ENCODE data around the gene IFNAR2. TPM values are rescaled to one million over a fixed set of nuclear protein-coding genes. Genes with fewer than 3 reads are reported as not detected.
"Not testable (repeated sequence)": the region's sequence is repeated elsewhere in the genome, so short reads cannot be mapped to it uniquely, and the experiment has no call there.

The IFNAR2 gene
- total and polyA plus RNA-seq, 8 donors = 4.0 to 26.8 (median 8.0) TPM

DNA sequence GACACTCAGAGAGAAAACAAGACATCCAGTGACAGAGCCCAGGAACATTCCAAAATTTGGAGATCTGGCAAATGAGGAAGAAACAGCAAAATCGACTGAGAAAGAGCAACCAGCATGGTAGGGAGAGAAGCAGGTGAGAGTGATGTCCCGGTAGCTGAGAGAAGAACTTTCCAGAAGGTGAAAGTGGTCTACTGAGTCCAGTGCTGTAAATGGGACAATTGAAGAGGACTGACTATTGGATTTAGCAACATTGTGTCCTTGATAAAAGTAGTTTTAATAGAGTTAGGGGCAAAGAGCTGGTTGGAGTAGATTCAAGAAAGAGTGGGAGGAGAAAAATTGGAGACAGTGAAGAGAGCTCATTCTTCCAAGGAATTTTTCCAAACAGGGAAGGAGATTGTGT is 21.4 kb downstream of the IFNAR2 start:
- Histone ChIP-seq H3K27ac (no peak overlapping the region), H3K4me3 (no peak overlapping the region), H3K4me1 (no peaks in the 10 kb centered on the region), H3K9me3 (no peaks in the 10 kb centered on the region), H3K27me3 (no peaks in the 10 kb centered on the region), H3K36me3 (peaks cover 0 to 20% (median 8%) of the 10 kb centered on the region in 3 donors)
- FAIRE-seq (no peak), ATAC-seq (no peak), DNase-seq (no peak)
- TF ChIP-seq, protein P1, sequence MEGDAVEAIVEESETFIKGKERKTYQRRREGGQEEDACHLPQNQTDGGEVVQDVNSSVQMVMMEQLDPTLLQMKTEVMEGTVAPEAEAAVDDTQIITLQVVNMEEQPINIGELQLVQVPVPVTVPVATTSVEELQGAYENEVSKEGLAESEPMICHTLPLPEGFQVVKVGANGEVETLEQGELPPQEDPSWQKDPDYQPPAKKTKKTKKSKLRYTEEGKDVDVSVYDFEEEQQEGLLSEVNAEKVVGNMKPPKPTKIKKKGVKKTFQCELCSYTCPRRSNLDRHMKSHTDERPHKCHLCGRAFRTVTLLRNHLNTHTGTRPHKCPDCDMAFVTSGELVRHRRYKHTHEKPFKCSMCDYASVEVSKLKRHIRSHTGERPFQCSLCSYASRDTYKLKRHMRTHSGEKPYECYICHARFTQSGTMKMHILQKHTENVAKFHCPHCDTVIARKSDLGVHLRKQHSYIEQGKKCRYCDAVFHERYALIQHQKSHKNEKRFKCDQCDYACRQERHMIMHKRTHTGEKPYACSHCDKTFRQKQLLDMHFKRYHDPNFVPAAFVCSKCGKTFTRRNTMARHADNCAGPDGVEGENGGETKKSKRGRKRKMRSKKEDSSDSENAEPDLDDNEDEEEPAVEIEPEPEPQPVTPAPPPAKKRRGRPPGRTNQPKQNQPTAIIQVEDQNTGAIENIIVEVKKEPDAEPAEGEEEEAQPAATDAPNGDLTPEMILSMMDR (IDR thresholded peaks at IDR 0.05) = no peak
- 74 to 80% methylated on average over 2 of the region's 2 CpGs for WGBS, 2 donors
- intact Hi-C loops (cut with DNase I) = no loop called here

DNA sequence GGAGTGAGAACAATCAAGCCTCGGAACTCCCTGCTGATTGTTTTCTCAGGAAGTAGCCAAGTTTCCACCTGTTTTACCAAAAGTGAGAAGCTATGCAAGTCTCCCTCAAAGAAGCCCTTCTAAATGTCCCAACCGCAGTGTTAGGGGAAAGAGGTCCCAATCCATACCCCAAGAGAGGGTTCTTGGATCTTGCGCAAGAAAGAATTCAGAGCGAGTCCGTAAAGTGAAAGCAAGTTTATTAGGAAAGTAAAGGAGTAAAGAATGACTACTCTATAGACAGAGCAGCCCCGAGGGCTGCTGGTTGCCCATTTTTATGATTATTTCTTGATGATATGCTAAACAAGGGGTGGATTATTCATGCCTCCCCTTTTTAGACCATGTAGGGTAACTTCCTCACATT is 23.6 kb downstream of the IFNAR2 start:
- H3K4me3 ChIP-seq; ATAC-seq; H3K4me1 ChIP-seq; intact Hi-C loops (cut with DNase I); H3K9me3 ChIP-seq; DNase-seq; H3K27me3 ChIP-seq; FAIRE-seq; H3K27ac ChIP-seq: not testable (repeated sequence)
- H3K36me3 ChIP-seq = peaks cover 0 to 20% (median 4%) of the 10 kb centered on the region in 3 donors
- WGBS, 2 donors = 90 to 97% methylated on average over 6 of the region's 6 CpGs

DNA sequence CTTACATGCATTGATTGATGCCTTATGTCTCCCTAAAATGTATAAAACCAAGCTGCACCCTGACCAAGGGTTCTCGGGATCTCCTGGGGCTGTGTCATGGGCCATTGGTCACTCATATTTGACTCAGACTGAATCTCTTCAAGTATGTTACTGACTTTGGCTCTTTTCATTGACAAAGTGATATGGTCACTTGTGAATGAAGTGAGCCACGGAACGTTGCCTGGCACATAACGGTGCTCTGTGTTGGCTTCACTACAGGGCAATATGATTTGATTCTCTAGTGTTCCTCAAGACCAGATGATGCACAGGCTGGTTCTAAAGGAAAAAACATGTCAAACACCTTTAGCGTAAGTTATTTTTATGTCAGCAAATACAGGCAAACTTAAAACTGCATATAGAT is 25.0 kb downstream of the IFNAR2 start:
- Histone ChIP-seq H3K27ac (no peak overlapping the region), H3K4me3 (no peak overlapping the region), H3K36me3 (peaks cover 0 to 6% (median 4%) of the 10 kb centered on the region in 3 donors), H3K9me3 (no peaks in the 10 kb centered on the region), H3K4me1 (no peaks in the 10 kb centered on the region), H3K27me3 (no peaks in the 10 kb centered on the region)
- intact Hi-C loops (cut with DNase I) = no loop called here
- no peak for DNase-seq
- TF ChIP-seq, protein P1 (IDR thresholded peaks at IDR 0.05) = no peak
- FAIRE-seq = no peak
- 95 to 97% methylated on average over 5 of the region's 5 CpGs for WGBS, 2 donors
- no peak for ATAC-seq

DNA sequence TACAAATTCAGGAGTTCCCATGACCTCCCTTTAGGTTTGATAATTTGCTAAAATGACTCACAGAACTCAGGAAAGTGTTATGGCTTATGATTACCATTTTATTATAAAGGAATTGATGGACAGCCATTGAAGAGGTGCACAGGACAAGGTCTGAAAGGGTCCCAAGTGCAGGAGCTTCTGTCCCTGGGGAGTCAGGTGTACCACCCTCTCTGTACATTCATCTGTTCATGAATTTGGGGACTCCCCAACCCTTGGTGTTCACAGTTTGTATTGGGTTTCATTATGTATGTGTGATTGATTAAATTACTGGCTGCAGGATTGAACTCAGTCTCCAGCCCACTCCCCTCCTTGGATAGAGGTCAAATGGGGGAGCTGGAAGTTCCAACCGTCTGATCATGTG is 25.7 kb downstream of the IFNAR2 start:
- H3K4me3 ChIP-seq = no peak overlapping the region
- intact Hi-C loops (cut with DNase I) = no loop called here
- ATAC-seq (no peak), FAIRE-seq (no peak), DNase-seq (no peak)
- H3K36me3 ChIP-seq = peaks cover 0 to 4% (median 3%) of the 10 kb centered on the region in 3 donors
- H3K9me3 ChIP-seq = no peaks in the 10 kb centered on the region
- no peak overlapping the region for H3K27ac ChIP-seq
- no peaks in the 10 kb centered on the region for H3K4me1 ChIP-seq
- WGBS, 2 donors = 57 to 65% methylated on average over 1 of the region's 1 CpG
- TF ChIP-seq, protein P1 (IDR thresholded peaks at IDR 0.05) = no peak
- H3K27me3 ChIP-seq = no peaks in the 10 kb centered on the region

DNA sequence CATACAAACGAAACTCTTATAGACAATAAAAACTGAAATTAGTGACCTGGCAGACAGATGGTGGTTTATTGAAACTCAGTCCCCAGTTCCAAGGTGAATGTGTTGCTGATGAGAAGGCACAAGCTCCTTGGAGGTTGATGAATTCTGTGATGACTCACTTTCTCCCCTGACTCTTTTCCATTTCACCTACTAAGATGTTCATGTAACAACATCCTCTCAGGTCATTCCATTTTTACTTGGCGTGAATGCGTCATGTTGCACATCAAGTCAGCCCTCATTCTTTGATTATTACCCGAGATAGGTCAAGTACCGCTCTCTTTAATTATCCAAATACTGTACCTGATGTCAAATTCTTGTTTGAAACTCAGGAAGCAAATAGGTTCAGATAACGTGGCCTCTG is 26.3 kb downstream of the IFNAR2 start:
- Histone ChIP-seq H3K27me3 (no peaks in the 10 kb centered on the region), H3K27ac (no peak overlapping the region), H3K9me3 (no peaks in the 10 kb centered on the region), H3K4me3 (no peak overlapping the region), H3K4me1 (no peaks in the 10 kb centered on the region), H3K36me3 (peaks cover 0 to 4% (median 0%) of the 10 kb centered on the region in 3 donors)
- ATAC-seq (no peak), FAIRE-seq (no peak), DNase-seq (no peak)
- 85 to 91% methylated on average over 6 of the region's 6 CpGs for WGBS, 2 donors
- intact Hi-C loops (cut with DNase I) = no loop called here
- TF ChIP-seq, protein P1 (IDR thresholded peaks at IDR 0.05) = no peak

All from pancreas (tissue), 10 donors.